GM21619 (cell line): Measurements from ENCODE around the gene KAT6B.

Source experiments
- ATAC-seq: cut with Tn5 transposase; IDR thresholded peaks from one replicate; pipeline ENCODE4 v1.9.1; 2021; ENCODE audit not compliant: unreplicated experiment

The KAT6B gene

DNA sequence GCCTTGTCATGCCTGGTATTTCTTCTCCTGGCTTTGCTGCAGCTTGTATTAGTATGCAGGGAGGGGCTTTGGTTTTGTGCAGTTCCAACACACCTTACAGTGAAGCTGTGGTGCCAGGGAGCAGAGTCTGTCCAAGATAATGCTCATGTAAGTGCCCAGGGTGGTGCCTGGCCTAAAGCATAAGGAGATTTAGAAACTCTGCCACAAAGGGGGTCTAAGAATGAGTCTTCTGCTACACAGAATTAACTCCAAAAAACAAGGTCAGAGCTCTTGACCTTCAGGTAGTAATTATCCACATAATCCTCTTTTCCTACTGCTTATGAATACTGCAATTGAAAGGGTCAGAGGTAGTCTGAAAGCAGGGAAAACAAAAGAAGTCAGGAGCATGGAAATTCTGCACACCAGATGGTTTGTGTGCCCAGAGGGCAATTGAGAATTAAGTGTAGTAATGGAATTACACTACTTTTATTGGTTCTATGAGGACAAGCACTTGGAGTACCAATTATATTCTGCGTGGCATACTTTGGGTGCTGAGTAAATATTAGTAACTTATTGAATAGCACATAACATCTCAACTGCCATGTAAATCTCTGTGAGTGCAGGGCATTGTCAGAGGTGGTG is 121.5 kb downstream of the KAT6B start:
- ATAC-seq, result no peak

DNA sequence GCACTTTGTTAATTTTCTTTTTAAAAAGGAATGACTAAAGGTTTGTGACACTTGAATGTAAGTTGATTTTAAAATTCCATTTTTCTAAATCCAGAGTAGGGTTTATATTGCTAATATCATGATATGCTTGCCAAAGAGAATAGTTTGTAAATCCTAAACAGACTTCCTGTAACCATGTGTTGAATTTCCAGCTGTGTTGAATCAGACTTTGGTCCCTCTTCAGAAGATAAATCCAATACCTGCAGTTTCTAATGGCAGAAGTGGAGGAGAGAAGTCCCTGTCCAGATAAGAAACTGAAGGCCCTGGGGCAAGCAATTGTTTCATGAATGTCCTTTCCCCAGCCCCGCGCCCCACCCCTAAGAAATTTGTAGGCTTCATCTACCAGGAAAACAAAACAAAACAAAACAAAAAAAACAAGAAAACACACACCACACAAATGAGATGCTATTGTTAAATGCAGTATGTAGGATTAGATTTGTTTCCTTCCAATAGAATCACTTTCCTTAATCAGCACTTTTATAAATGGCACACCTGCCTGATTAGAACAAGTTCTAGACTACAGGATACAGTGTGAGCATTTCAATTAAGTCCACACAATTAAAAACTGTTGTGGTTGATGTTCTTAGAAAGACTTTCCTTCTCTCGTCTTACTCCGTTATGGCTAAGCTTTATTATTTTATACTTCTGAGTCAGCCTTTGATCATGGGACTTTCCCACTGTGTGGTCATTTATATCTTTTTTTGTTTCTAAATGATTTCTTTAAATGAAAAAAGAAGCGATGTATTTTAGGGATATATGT is 122.8 kb downstream of the KAT6B start:
- ATAC-seq, result no peak

DNA sequence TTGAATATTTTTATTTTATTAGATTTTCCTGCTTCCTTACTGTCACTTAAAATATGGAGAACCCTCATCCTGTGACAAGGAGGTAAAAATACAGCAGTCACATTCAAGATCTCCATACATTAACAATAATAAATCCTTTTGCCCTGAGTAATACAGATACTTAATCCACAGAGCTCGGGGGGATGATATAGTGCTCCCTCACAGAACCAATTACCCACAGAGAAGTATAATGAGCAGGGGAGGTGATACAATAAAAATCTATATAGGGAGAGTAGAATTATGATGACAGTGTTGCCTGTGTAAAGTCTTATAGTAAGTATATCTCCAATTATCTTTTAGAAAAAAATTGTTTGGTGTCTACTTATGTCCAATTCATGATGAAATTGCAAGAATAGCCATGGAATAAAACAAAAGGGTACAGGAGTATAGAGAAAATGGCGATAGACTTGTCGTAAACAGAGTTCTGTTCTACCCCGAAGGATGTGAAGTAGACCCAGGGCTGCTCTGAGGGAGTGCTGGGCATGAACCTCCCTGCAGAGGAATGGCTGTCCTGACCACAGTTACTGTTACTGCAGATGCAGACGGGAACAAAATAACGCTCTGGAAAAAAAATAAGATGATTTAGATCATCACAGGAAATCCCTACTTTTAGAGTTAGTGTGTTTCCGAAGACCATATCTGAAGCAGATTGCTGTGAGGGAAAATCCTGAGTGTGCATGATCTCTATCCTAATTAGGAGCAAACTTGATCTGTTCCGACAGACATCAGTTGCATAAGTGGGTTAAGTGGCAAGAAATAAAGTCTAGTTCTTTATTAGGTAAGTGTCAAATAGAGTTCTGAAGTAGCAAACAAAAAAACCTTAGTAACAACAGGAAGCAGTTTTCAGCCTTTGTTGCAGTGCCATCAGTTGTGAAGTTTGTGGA is 123.7 kb downstream of the KAT6B start:
- ATAC-seq, result no peak

DNA sequence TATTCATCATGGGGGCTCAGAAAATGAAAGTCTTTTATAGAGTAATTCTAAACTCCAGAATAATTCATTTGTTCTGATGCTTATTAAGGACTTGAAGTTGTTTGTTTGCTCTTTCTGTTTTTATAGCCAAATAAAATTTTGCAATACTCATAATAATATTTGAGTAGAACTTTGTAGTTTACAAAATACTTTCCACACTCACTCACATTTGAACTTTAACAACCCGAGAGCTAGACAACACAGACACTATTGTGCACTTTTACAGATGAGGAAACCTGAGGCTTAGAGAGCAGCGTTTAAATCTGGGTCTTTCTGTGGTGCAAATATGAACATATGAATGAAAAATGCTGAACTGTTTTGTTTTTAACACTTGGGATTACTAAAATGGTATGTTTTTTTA is 126.8 kb downstream of the KAT6B start:
- no peak for ATAC-seq

DNA sequence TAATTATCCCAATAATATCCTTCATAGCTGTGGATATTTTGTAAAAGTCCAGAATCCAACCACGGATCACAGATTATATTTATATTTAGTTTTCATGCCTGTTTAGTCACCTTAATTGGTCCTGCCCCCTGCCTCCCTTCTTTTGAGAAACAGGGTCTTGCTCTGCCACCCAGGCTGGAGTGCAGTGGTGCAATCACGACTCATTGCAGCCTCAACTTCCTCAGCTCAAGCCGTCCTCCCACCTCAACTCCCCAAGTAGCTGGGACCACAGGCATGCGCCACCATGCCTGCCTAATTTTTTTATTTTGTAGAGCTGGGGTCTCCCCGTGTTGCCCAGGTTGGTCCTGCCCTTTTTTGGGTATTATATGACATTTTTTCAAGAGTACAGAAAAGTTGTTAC is 129.4 kb downstream of the KAT6B start:
- no peak for ATAC-seq

DNA sequence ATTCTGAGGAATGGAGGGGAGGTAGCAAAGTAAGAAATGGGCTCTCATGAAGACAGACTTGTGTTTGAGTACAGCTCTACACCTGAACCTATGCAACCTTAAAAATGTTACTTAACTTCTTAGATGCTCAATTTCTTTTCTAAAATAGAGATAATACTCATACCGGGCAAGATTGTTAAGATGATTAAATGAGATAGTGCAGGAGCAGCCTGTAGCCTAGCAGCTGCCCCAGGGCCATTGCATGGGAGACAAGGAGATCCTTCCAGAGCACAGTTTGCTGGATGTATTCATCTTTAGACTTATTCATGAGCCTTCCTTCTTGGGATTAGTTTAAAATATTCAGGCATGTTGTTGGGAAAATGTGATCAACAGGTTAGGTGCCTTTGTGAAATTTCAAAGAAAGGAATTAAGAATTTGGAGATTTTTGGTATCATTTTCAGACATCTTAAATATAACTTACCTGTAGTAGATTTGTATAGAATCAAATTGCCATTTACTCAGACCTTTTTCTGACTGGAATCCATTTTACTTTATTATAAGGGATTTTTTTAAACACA is 130.2 kb downstream of the KAT6B start:
- no peak for ATAC-seq

DNA sequence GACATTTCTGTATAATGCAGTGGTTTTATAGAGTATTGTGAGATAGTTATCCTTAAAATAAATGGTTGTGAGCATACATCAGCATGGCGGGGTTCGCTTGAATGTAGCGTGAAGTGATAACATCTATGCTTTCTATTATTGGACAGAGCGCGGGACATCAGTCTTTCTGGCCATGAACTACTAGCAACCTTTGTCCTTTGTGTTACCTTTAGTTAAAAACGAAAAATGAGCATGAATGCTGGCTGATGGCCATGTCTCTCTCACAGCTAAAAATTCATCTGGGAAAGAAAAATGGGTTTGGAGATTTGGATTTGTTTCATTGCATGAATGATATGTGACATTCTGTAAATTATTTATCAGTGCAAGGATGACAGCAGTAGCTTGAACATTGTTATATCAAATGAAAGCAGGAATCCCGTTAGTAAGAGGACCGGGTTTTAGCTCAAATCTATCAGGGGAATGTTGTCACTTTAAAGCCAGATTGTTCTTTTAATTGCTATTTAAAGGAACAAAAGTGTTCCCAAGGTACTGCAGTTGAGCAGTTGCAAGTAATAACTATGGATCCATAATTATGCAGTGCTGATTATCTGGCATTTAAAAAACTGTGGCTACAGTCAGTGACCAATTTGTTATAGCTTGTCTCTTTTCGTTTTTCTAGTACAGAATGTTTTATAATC is 131.0 kb downstream of the KAT6B start:
- ATAC-seq, result no peak

DNA sequence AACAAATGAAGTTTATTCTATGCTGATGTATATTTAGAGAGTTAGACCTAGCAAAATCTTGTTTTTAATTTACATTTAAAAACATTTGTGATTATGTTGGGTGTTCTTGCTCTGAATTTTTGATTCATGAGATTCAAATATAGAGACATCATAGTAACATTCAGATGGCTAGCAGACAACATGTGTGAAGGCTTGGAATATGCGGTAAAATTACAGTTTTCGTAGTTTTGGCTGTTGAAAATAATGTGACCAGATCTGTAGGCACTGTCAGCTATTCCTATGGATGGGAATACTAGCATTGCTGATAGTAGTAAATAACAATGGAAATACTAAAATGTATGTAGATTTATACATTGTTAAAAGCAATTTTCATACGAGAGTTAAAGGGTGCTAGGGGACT is 131.9 kb downstream of the KAT6B start:
- no peak for ATAC-seq

DNA sequence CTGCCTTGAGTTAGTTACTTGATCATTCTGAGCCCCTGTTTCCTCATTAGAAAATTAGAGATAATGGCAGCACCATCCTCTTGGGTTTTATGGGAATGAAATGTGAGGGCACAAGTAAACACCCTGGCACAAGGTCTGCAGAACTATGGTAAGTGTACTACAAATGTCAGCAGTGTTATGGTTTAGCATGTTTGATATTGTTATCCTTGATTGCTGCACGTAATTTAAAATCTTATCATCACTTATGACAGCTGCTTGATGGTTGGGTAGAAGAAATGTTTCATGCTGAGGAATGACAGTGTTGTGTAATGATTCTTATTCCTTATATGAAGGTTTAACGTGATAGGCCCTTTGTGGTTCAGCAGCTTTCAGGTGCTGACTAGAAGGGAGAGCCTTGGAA is 134.3 kb downstream of the KAT6B start:
- ATAC-seq, result no peak

DNA sequence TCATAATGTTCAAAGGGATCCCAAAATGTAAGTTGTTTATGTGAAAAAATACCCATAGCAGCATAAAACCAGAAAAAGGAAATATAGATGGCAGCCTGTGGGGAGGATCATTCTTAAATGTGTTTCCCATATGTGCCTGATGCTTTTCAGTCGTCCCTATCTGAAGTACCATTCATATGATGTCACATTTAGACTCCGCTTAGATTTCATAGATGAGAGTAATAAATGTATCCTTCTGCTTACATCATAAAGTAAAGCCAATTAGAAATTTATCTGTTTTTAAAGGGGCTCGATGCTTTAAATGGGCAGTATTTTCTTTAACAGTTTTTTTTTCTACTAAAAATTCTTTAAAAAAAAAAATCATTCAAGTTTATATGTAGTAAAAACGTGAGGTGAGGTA is 136.1 kb downstream of the KAT6B start:
- ATAC-seq, result no peak

DNA sequence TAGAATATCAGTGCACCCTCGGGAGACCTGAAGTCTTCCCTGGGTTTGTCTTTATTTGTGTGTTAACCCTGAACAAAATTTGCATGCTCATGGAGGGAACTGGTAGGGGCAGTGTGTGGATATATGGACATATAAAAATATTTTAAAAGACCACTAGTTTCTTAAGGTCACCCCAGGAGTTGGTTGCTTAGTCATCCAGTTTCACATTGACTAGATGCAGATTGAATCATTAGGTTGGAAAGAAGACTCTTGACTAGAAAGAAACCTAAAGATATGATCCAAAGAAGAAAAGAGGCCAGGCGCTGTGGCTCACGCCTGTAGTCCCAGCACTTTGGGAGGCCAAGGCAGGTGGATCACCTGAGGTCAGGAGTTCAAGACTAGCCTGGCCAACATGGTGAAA is 137.1 kb downstream of the KAT6B start:
- peak; percentile 75 for ATAC-seq

DNA sequence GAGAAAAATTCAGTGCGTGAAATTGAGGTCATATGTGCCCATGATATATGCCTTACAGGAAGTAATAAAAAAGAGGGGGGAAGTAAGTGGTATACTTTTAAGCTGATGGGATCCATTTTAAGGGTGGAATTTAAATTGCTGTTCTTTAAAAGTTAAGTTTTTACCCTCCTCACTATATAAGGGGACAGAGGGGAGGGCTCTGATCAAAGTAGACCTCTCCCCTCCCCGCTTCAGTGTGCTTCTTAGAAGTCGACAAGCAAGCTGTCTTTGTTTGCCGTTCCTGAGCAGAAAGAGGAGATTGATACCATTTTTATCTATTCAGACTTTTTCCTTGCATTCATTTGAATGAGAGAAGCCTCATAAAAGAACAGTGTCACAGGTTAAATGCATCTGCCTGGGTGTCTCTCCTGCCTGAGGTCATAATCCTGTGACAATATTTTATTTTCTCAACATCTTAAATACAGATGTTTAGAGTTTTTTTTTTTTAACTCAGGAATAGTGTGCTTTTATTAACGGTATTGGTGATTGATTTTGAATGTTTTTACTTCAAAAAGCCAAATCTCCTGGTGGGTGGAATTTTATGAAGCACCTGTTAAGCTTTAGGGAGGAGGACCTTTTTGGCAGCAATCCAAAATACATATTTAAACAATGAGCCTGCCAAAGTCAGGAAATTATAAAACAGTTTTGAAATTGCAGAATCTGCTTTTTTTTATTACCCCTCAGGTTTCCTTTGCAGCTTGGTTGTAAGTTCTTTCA is 141.7 kb downstream of the KAT6B start:
- ATAC-seq, result no peak

DNA sequence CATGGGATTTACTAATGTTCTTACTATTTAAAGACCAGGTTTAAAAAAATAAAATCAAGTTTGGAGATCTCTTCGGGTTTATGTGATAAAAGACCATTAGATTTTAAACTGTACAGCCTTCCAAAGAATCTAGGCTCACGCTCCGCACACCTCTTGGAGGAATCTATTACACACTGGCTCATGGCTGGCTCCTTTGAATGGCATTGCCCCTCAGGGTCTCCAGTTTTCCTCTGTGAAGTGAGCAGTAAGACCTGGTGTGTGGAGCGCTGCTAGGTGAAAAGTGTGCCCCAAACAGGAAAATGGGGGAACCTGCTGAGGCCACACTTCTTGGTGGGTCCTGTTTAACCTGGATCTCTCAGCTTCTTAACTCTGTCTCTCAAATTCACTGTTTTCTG is 142.3 kb downstream of the KAT6B start:
- no peak for ATAC-seq

DNA sequence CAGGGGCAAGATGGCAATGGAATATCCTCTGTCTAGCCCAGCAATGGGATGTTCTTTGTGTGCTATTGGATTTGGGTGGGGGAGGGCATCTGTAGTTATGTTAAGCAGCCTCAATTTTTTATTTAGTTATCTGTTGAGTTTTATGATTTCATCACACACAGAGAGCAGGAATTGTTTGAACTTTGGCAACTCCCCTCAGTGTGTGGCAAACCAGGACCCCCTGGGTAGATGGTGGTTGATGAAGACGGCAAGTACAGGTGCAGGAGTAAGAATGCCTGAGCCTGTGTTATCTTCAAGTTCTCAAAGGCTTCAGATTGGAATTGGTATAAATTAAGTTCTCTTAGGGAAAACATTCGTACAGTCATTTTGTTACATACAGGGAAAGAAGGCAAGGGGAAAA is 142.7 kb downstream of the KAT6B start:
- ATAC-seq, result no peak

DNA sequence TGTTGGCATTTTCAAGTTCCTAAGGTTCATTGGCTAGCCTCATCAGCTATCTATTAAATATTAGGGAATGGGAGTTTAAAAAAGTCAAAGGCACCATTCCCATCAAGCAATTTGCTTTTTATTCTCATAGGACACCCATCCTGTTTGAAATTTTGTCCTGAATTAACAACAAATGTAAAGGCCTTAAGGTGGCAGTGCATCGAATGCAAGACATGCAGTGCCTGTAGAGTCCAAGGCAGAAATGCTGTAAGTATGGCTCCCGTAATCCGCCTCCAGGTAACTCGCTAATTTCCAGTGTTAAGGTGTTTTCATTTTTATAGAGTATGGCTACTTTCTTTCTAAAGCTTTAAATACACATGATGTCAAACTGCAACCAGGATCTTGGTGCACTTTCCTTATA is 143.1 kb downstream of the KAT6B start:
- ATAC-seq, result no peak

DNA sequence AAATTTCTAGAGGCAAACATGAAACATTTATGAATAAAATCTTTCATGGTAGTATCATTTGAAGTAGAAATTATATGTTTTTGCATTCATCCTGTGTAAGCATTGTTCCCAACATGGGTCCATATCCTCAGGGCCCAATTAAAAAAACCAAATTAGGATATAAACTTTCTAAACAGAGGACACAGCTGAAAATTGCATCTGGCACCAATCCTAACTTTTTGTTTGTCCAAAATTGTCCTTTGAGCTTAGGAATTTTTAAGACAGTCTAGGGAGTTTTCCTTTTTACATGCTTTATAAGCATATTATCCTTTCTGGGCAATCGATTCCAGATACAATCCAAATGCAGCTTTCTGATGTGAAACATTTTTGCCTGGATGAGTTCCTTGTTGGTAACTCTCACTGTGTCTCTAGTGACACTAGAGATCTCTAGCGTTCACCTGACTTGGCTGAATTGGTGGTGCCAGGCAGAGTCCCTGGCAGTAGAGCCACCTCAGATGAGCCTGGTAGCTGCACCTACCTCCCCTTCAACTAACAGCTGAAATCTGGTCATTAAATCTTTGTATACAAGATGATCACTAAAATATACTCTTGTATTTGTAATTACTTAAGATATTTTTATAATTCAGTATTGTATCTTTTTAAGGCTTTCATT is 147.5 kb downstream of the KAT6B start:
- no peak for ATAC-seq

DNA sequence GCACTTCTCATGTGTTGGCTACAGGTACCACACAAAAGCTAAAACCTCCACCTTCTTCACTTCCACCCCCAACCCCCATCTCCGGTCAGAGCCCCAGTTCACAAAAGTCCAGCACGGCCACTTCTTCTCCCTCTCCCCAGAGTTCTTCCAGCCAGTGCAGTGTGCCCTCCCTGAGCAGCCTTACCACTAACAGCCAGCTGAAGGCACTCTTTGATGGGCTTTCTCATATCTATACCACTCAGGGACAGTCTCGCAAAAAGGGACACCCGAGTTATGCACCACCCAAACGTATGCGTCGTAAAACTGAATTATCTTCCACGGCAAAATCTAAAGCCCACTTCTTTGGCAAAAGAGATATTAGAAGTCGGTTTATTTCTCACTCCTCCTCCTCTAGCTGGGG is 149.4 kb downstream of the KAT6B start:
- no peak for ATAC-seq

DNA sequence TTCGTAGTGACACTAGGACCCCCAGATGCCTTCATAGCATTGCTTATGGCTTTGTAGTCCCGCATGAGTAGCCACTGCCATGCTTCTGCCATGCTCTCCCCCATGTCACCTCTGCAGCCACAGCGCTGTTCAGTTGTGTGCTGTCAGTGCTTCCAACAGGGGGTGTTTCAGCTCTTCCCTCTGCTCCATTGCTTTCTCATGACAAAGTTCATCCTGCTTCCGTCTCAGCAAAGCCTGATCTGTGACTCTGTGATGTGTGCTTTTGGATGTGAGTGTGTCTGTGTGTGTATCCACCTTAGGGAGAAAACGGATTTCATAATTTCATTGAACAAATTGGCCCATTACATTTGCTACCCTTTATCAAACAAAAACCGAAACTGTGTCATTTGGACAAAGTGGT is 150.2 kb downstream of the KAT6B start:
- no peak for ATAC-seq

DNA sequence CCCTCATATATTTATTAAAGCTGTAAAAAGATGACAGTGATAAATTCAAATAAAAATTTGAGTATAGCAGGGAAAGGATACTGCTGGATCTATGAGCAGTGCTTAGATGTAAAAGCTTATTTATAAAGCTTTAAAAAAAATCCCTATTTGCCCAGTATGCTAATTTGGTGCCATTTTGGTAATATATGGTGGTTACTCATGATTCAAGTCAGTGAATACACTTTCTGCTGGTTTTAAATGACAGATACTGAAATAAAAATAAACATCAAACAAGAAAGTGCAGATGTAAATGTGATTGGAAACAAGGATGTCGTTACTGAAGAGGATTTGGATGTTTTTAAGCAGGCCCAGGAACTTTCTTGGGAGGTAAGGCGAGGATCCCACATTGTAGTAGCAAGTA is 150.7 kb downstream of the KAT6B start:
- ATAC-seq, result no peak
